Kidney tubule cell (primary cell): ENCODE measurements around the gene APOO.

ENCODE experiments used
- DNase-seq: peaks from one replicate; pipeline ENCODE4 v3.0.0-alpha.2; 2018; ENCODE audit warnings: low spot score

Gene APOO

DNA sequence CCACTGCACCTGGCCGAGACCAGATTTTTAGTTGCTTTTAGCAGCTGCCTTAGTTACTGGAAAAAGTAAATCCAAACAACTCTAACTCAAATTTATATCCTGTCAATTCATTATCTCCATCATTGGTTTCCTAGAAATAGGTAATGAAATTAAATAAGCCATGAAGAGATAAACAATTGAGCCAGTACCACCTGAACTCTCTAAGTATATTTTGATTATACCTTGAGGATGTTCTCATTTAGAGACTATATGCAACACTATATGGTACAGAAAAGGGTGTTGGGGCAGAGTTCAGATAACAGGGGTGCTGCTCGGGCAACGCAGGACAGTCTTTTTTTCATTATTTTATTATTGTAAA lies 89.8 kb downstream of the APOO start:
- DNase-seq = no peak

DNA sequence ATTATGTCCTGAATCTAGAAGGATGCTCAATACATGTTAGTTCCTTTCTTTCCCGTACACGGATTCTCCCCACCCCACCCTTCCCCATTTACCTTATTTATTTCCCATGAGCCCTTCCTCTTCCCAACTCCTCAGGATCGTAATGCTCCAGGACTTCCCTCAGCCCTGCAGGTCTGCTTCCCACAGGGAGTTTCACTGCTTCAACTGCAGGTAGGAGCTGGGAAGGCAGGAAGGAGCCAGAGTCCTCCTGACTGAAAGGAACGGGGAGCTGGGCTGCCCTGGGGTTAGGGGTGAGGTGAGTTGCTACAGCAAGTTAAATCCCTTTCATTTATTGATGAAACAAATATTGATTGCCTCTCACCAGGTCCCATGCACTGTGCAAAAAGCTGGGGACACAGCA lies 91.6 kb downstream of the APOO start:
- no peak for DNase-seq

DNA sequence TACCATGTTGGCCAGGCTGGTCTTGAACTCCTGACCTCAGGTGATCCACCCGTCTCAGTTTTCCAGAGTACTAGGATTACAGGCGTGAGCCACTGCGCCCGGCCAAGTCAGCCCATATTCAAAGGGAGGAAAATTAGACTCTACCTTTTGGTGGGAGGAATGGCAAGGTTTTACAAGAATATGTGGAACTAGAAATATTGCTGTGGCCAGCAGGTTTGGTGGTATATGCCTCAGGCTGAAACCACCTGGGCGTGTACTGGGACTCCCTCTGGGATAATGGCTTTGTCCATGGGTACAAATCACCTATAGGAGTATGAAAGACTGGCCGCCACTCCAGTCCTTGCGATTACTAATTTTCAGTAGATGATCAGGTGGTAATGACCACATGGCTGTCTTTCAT lies 92.4 kb downstream of the APOO start:
- no peak for DNase-seq

DNA sequence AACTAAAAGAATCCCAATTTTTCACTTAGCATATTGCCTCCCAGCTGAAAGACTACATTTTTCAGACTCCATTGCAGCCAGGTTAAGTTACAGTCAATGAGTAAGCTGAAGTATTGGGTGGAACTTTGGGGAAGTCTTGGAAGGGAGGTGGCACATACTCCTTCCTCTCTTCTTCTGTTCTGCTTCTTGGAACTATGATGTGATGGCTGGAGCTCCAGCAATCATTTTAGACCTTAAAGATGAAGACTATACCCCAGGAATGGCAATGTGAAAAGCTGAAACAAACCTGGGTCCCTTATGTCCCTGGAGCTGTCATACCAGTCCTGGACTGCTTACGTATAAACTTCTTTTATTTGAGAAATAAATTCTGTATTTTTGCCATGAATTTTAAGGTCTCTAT lies 93.9 kb downstream of the APOO start:
- DNase-seq = no peak

DNA sequence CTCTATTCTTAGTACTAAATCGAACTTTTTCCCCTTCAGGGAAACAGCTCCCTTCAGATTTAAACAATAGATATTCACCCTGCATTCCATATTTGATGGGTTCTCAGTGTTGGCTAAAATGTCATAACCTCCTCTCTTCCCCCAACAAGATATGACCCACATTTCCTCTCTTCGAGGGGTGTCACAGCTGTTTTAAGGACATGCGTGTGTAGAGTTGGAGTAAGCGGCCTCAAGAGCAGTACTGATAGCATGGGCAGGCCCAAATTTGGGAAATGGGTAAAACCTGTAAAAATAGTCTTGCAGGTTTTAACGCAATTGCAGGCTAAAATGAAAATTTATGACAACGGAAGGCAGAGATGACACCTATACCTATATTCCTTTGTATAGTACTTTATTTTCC lies 96.1 kb downstream of the APOO start:
- no peak for DNase-seq

DNA sequence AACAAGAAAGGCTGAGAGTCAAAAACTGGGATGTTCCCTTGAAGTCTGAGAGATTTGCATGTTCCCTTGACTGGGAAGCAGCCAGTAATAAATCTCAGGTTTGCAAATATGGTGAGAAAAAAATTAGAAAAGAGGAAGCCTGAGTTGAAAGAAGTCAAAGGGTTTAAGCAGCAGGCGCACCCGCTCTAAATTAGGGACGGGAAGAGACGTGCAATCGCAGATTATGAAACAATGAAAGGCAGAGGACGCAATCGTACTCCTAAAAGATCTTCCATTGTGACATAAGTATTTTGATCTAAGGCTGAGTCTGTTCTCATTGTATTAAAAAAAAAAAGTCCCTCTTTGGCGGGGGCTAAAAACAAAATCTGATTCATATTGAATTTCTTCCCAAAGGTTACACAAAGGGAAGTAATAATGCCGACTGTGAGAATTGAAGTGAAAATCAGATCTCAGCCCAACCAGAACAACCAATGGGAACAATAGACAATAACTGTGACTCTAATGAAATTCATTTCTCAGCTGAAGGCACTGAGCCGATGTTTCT lies 96.6 kb downstream of the APOO start:
- DNase-seq = no peak

DNA sequence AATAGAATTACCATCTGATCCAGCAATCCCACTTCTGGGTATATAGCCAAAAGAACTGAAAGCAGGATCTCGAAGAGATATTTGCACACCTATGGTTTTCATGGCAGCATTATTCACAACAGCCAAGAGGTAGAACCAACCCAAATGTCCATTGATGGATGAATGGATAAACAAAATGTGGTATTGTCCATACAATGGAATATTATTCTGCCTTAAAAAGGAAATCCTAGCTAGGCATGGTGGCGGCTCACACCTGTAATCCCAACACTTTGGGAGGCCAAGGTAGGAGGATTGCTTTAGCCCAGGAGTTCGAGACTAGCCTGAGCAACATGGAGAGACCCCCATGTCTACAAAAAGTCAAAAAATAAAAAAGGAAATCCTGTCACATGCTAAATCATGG lies 97.5 kb downstream of the APOO start:
- DNase-seq = no peak

DNA sequence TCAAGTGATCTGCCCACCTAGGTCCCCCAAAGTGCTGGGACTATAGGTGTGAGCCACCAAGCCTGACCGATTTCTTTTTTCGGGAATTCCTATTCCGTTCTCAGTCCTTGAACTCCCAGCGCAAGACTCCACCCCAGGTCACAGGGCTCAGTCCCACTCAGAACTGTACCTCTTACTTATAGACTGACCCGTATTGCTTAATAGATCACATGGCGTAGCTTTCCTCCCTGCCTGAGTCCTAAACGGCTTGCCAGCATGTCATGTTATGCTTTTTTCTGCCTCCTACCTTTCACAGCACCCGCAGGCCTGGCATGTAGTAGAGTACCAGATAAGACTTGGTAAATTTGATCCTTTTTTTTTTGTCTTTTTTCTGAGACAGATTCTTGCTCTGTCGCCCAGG lies 102.3 kb downstream of the APOO start:
- DNase-seq = no peak

DNA sequence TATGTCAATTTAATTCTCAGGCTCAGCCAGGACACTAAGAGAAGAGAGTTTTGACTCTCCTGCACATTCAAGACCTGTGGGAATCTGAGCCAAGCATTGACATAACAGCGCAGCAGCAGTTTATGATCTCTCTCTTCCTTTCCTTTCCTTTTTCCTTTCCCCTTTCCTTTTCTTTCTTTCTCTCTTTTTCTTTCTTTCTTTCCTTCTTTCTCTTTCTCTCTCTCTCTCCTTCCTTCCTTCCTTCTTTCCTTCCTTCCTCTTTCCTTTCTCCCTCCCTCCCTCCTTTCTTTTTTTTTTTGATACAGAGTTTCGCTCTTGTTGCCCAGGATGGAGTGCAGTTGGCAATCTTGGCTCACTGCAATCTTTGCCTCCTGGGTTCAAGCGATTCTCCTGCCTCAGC lies 103.2 kb downstream of the APOO start:
- no peak for DNase-seq

DNA sequence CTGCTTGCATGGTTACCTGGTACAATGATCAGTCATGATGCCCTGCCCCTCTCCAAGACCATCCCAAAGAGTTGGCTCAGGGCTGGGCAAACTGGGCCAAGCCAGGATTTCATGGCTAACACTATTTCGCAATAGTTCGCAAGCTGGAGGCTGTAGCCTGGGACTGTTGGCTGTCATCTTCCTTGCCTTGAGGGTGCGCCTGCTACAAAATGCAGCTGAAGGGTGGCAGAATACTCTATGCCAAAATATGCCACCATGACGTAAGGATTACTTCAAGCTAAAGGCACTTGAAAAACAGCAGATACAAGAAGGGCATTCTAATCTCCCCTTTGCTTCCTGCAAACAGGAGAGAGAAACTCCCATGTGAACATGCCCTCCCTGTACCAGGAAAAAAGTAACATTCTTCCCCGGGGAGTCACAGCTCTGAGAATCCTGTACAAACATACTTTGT lies 103.8 kb downstream of the APOO start:
- peak; percentile 90 for DNase-seq

DNA sequence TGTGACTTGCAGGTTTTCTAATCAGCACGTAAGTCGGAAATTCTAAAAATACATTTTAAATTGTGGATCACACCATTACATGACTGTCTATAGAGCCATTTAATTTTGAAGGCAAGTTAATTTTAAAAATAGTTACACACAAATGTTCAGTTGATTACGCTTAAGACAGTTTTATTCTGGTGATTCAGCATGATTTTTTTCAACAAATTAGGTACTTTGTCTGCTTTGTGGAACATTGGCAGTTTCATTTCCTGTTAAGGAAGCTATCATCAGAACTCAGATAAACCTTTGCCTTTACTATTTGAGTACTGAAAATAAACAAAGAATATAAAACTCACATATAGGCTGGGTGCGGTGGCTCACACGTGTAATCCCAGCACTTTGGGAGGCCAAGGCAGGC lies 105.3 kb downstream of the APOO start:
- DNase-seq = no peak

DNA sequence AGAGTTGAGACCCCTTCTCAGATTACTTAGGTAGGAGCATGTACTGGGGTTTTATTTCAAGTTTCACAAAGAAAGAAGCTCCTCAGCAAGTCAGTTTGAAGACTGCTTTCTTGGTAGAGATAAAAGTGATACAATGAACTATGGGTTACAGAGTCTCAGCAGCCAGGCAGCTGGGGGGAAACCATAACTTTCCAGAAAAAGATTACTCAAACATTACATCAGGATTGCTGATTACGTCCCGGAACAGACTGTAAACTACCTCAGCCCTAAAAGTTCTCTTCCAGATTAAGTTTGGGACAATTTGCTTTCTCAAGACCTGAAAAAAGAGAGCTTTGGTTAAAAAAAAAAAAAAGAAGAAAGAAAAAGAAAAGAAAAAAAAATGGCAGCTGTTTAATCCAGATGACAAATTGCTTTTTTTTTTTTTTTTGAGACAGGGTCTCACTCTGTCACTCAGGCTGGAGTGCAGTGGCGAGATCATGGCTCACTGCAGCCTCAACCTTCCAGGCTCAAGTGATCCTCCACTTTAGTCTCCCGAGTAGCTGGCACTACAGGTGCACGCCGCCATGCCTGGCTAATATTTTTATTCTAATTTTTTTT lies 108.2 kb downstream of the APOO start:
- peak; percentile 17 for DNase-seq

DNA sequence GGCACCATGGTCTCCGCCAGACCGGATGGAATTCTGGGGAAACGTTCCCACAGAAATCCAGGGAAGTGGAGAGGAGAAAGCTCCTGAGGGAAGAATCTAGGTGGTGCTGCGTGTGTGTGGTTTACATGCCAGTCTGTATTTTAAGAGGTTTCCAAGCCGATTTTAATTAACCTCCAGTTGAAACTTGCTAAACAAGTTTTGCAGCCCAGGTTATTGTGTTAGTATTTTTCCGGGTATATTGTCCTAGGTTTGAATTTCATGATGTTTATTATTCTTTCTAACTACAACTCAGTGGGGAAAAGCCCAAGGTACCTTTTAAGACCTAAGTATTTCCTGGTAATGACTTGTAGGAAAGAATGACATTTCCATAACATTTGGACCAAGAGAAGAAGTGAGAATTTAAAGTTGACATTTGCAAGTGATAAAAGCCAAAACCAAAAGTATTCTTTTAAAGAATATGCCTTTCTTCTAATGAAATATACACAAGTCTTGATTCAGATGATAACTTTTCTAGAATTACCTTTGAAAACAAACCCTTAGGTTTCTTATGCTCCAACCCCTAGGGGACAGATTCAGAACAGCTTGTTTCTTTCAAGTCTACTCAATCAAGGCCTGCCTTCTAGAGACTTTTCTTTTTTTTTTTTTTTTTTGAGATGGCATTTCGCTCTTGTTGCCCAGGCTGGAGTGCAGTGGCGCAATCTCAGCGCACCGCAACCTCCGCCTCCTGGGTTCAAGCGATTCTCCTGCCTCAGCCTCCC lies 110.2 kb downstream of the APOO start:
- DNase-seq = peak; percentile 70

DNA sequence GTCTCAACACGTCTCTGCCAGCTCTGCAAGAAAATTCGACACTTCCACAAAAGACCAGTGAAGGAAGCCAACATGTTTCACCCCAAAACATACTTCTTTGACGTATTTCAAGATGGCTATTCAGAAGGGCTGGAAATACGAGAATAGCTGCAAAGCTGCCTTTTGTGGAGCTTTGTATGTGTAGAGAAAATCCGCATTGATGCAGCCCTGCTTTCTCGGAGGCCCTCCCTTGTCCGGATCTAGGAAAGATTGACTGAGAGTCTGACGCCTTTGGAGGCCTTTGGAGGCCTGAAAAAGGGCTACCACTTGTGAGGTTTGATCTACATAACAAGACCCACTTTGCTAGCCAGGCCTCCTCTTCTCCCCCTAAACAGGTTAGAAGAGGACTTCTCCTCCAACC lies 112.5 kb downstream of the APOO start:
- no peak for DNase-seq

DNA sequence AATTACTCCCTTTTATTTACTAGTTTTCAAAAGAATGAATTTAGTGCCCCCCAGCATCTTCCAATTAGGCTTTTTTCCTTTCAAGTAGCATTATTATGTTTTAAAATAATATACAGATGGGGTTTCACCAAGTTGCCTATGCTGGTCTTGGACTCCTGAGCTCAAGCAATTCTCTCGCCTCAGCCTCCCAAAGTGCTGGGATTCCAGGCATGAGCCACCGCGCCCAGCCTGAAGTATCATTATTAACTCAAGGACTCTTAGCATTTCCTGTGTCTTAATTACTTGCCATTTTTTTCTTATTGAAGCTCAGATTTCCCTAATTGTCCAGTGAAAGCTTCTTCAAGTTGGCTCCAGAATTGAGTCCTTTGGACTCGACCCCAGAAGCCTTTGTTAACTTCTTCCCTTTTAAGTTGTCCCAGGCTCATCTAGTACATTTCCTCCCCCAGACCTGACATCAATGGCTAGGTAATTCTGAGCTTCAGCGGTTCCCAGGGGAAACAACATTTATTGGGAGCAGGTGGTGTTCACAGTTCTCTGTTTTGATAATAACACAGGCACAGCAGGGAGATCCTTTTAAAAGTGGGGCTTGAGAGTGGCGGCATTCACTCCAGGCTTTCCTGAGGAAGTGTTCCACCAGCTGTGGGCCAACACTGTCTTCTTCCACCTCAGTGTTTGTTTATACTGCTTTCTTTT lies 114.7 kb downstream of the APOO start:
- no peak for DNase-seq

DNA sequence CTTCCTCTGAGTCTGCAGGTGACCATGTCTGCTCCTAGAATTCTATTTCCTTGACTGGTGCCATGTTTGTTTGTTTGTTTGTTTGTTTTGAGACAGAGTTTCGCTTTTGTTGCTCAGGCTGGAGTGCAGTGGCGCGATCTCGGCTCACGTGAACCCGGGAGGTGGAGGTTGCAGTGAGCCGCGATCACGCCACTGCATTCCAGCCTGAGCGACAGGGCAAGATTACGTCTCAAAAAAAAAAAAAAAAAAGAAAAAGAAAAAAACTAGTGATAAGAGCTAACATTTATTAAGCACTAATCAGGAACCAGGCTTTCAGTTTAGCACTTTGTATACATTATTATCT lies 117.6 kb downstream of the APOO start:
- no peak for DNase-seq

DNA sequence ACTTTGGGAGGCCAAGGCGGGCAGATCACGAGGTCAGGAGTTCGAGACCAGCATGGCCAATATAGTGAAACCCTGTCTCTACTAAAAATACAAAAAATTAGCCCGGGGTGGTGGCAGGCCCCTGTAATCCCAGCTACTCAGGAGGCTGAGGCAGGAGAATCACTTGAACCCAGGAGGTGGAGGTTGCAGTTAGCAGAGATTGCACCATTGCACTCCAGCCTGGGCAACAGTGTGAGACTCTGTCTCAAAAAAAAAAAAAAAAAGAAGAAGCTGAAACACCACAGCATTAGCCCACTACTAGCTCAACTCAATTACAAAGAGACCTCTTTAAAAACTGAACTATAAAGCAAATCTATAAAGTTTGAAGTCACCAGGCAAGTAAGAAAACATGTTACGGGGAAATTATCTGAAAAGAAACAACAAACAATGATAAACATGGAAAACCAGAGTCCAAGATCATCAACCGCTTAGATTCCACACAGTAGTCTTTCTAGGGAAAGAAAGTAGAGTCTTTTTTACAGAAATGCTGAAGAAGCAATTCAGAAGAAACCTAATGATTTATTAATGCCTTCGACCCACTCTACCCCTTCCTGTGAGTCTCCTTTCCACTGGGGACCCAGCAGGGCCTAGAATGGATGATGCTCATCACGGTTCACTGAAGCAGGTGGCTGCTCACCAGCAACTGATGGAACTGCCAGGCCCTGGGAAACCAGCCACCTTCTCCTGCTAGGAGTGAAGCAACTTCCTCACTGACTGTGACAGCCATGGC lies 118.2 kb downstream of the APOO start:
- peak; percentile 77 for DNase-seq

DNA sequence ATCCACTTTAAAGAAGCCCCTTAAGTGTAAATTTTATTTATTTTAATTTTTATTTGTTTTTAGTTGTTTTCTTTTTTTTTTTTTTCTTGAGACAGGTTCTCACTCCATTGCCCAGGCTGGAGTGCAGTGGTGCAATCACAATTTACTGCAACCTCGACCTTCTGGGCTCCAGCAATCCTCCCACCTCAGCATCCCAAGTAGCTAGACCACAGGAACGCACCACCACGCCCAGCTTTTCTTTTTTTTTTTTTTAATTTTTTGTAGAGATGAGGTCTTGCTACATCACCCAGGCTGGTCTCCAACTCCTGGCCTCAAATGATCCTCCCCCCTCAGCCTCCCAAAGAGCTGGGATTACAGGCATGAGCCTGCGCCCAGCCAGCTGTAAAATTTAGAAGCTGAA lies 118.8 kb downstream of the APOO start:
- peak; percentile 42 for DNase-seq

DNA sequence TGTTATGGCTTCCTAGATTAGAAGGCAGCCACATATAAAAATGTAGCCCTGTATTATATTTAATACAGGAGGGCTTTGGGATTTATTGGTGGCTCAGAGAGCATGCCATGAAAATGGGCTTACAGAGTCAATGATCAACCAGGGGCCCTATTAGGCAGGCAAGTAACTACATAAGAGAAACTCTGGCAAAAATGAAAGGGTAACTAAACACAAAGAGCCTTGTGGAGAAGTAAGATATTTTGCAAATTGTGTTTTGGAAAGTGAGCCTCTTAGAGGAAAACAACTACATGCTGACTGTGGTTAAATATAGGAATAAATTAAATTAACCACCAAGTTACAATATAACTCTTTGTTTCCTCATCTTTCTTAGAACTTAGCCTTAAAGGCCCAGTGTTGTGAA lies 119.2 kb downstream of the APOO start:
- peak; percentile 37 for DNase-seq

DNA sequence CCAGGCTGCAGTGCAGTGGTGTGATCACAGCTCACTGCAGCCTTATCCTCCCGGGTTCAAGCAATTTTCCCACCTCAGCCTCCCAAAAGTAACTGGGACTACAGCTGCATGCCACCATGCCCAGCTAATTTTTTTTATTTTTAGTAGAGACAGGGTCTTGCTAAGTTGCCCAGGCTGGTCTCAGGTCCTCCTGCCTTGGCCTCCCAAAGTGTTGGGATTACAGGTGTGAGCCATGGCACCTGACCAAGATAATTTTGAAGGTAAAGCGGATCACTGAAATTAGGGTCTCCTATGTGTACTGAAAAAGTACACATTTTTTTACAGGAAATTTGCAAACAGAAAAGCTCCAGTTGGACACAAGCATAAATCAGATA lies 120.0 kb downstream of the APOO start:
- DNase-seq = no peak

DNA sequence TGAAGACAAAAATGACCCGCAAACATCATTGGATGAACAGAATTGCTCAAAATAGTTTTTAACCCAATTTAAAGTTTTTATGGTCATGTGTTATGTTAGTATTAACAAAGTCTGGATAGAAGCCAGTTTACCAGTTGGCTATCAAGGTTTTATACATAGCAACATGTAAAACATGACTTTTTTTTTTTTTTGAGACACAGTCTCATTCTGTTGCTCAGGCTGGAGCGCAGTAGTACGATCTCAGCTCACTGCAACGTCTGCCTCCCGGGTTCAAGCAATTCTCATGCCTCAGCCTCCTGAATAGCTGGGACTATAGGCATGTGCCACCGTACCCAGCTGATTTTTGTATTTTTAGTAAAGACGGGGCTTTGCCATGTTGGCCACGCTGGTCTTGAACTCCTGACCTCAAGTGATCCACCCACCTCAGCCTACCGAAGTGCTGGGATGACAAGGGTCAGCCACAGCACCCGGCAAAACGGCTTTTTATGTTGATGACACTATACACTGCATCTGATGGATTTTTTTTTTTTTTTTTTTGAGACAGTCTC lies 121.4 kb downstream of the APOO start:
- DNase-seq = peak; percentile 30

DNA sequence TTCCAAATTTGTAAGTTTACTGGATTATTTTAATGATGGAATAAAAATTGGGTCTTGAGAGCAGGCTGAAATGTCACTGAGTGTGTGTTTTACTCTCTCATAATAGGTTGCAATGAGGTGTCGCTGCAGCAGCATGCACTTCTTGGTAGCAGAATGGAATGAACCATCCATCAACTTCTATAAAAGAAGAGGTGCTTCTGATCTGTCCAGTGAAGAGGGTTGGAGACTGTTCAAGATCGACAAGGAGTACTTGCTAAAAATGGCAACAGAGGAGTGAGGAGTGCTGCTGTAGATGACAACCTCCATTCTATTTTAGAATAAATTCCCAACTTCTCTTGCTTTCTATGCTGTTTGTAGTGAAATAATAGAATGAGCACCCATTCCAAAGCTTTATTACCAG lies 122.2 kb downstream of the APOO start:
- no peak for DNase-seq
